Measurements from ENCODE around the gene EIF4B. TPM values are rescaled to one million over a fixed set of nuclear protein-coding genes. Genes with fewer than 3 reads are reported as not detected.

The EIF4B gene
- total RNA-seq, 1 experiment from 2014 or later: 713 TPM

DNA sequence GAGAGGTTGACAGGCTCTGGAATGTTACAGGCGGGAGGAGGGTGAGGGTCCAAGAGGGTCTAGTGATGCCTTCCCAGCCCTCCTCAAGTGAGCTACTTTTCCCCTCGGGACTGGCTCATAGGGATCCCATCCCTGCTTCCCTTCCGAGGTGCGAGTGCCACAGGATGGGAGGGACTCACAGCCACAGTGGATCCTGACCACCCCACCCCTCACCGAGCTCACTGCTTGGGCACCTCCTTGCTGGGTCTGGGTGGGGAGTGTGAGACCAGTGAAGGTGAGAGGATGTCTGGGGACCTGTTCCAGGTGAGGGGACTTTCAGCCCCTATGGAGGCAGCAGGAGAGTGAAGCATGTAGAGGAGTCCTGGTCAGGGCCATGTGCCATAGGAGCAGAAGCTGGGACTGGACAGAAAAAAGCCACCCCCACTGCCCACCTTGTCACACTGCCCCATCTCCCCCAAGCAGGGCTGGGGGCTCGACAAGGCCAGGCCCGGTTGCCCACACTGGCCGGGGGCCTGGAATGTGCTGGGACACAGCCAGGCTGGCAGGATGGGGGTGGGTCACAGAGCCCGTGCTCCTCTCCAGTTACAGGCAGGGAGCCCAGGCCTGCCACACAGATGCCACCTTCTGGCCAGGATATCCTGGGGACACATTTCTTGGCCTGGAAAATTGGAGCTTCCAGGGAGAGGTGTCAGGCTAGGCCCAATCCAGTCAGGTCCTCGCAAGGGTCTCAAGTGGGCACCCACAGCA lies 42.0 kb downstream of the EIF4B start:
- H3K36me3 Mint-ChIP-seq (ENCODE audit: insufficient read depth in 1 of 3, low read depth in 3 of 3): peaks cover 7 to 8% (median 8%) of the 10 kb centered on the region in 3 experiments; a peak in 5 of 7 replicates
- peaks cover 28% of the 10 kb centered on the region; the same call in 1 of the 2 replicates for H3K4me1 ChIP-seq (ENCODE audit: insufficient read depth, low read length)
- H3K4me1 Mint-ChIP-seq: peaks cover 63 to 74% of the 10 kb centered on the region in 2 experiments
- H3K27ac ChIP-seq (ENCODE audit: insufficient read length, low read depth, low read length): no peak overlapping the region
- H3K56ac ChIP-seq (ENCODE audit: insufficient read length, low read depth, low read length): no peak overlapping the region
- no peak overlapping the region for H2BK5ac ChIP-seq (ENCODE audit: insufficient read length, low read length)
- no peak overlapping the region for H2BK15ac ChIP-seq (ENCODE audit: low read depth, low read length)
- DNase-seq: peak; percentile 77
- no peak overlapping the region for H2AFZ ChIP-seq (ENCODE audit: low read length)
- no peaks in the 10 kb centered on the region for H3K9me3 ChIP-seq (ENCODE audit: control insufficient read depth, low read depth, low read length)
- no peak overlapping the region for H3K9ac ChIP-seq (ENCODE audit: extremely low read depth, insufficient read length, low read length)
- H4K5ac ChIP-seq (ENCODE audit: insufficient read length, low read depth, low read length): no peak overlapping the region
- H3K27me3 Mint-ChIP-seq (ENCODE audit: low read depth): peaks cover 36% of the 10 kb centered on the region
- peaks cover 15% of the 10 kb centered on the region for H3K23me2 ChIP-seq (ENCODE audit: insufficient read length, low read depth, low read length, poor library complexity, severe bottlenecking)
- no peaks in the 10 kb centered on the region; a peak in 1 of 5 replicates for H3K9me3 Mint-ChIP-seq
- H3K79me1 ChIP-seq (ENCODE audit: insufficient read depth, low read depth, low read length, poor library complexity, severe bottlenecking): no peaks in the 10 kb centered on the region
- no peak overlapping the region for H3K14ac ChIP-seq (ENCODE audit: insufficient read depth, low read length)
- whole genome bisulfite sequencing (ENCODE audit: extremely low coverage, insufficient read length, low lambda C conversion rate): no CpG with 5 or more reads among the region's 10 CpGs
- H2BK20ac ChIP-seq (ENCODE audit: low read depth, low read length, poor library complexity, severe bottlenecking): no peak overlapping the region
- no peaks in the 10 kb centered on the region for H4K20me1 ChIP-seq (ENCODE audit: control insufficient read depth, insufficient read depth, insufficient read length)
- H4K8ac ChIP-seq (replicated peaks; ENCODE audit: insufficient read length, low read depth, low read length): no peak overlapping the region
- H3K4me2 ChIP-seq (ENCODE audit: insufficient read depth, insufficient read length, low read length): peak overlapping the region; percentile 46
- H3K18ac ChIP-seq (ENCODE audit: insufficient read length, low read depth, low read length): no peak overlapping the region
- H3T11ph ChIP-seq (ENCODE audit: low read length): no peak overlapping the region
- no peak overlapping the region for H2BK12ac ChIP-seq (ENCODE audit: insufficient read length, low read depth, low read length)
- H3K4ac ChIP-seq (ENCODE audit: low read depth, low read length): no peak overlapping the region
- H3K23ac ChIP-seq (ENCODE audit: insufficient read length, low read depth, low read length): no peak overlapping the region
- no peak overlapping the region for H2AK5ac ChIP-seq (ENCODE audit: insufficient read length, low read length)
- H3K4me3 Mint-ChIP-seq: peak overlapping the region; percentile 53 to 75
- H3K27ac Mint-ChIP-seq: peak overlapping the region in 2 of 3 experiments; percentile 40 to 55; a peak in 1 of 7 replicates
- H2BK120ac ChIP-seq (ENCODE audit: low read depth, low read length, poor library complexity, severe bottlenecking): no peak overlapping the region
- no peaks in the 10 kb centered on the region; the same call in 1 of the 2 replicates for H3K79me2 ChIP-seq (ENCODE audit: insufficient read depth, low read length)
- TF ChIP-seq, protein P1, sequence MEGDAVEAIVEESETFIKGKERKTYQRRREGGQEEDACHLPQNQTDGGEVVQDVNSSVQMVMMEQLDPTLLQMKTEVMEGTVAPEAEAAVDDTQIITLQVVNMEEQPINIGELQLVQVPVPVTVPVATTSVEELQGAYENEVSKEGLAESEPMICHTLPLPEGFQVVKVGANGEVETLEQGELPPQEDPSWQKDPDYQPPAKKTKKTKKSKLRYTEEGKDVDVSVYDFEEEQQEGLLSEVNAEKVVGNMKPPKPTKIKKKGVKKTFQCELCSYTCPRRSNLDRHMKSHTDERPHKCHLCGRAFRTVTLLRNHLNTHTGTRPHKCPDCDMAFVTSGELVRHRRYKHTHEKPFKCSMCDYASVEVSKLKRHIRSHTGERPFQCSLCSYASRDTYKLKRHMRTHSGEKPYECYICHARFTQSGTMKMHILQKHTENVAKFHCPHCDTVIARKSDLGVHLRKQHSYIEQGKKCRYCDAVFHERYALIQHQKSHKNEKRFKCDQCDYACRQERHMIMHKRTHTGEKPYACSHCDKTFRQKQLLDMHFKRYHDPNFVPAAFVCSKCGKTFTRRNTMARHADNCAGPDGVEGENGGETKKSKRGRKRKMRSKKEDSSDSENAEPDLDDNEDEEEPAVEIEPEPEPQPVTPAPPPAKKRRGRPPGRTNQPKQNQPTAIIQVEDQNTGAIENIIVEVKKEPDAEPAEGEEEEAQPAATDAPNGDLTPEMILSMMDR (conservative IDR thresholded peaks at IDR 0.05): no peak
- no peak overlapping the region for H4K91ac ChIP-seq (ENCODE audit: insufficient read length, low read depth, low read length)
- H3K27me3 ChIP-seq (ENCODE audit: insufficient read depth, low read length): peaks cover 5% of the 10 kb centered on the region; the same call in 1 of the 2 replicates
